GM21447 (cell line): ENCODE results near the gene ACER2.
"Not testable (repeated sequence)": the region's sequence is repeated elsewhere in the genome, so short reads cannot be mapped to it uniquely, and the experiment has no call there.

Experiments
- ATAC-seq: cut with Tn5 transposase; IDR thresholded peaks from one replicate; pipeline ENCODE4 v1.9.1; 2021; ENCODE audit not compliant: unreplicated experiment

Gene ACER2

GRCh38 chr9:19408316-19408692 is 505 bp upstream of the ACER2 start:
- peak; percentile 10 for ATAC-seq

GRCh38 chr9:19409401-19410194 is 789 bp downstream of the ACER2 start:
- peak; percentile 26 for ATAC-seq

GRCh38 chr9:19410195-19410503 is 1.3 kb downstream of the ACER2 start:
- ATAC-seq: no peak

GRCh38 chr9:19410594-19410993 is 1.8 kb downstream of the ACER2 start:
- ATAC-seq: no peak

GRCh38 chr9:19411316-19411715 is 2.5 kb downstream of the ACER2 start:
- ATAC-seq: no peak

- ATAC-seq: not testable (repeated sequence)
Observed at GRCh38 chr9:19413456-19413855, 4.6 kb downstream of the ACER2 start.

GRCh38 chr9:19416143-19416542 is 7.3 kb downstream of the ACER2 start:
- ATAC-seq: no peak

- no peak for ATAC-seq
Observed at GRCh38 chr9:19420877-19421276, 12.1 kb downstream of the ACER2 start.

GRCh38 chr9:19423163-19423562 is 14.4 kb downstream of the ACER2 start:
- ATAC-seq: no peak

- peak; percentile 94 for ATAC-seq
Observed at GRCh38 chr9:19424176-19424779, 15.5 kb downstream of the ACER2 start.

GRCh38 chr9:19429595-19429994 is 20.8 kb downstream of the ACER2 start:
- no peak for ATAC-seq

- no peak for ATAC-seq
Observed at GRCh38 chr9:19430201-19430760, 21.5 kb downstream of the ACER2 start.

GRCh38 chr9:19431361-19432171 is 22.8 kb downstream of the ACER2 start:
- ATAC-seq: no peak

- no peak for ATAC-seq
Observed at GRCh38 chr9:19432473-19432872, 23.7 kb downstream of the ACER2 start.

- not testable (repeated sequence) for ATAC-seq
Observed at GRCh38 chr9:19433729-19434128, 24.9 kb downstream of the ACER2 start.

GRCh38 chr9:19440376-19440775 is 31.6 kb downstream of the ACER2 start:
- ATAC-seq: no peak

- ATAC-seq: peak; percentile 20
Observed at GRCh38 chr9:19440823-19441580, 32.2 kb downstream of the ACER2 start.

GRCh38 chr9:19441730-19442129 is 32.9 kb downstream of the ACER2 start:
- ATAC-seq: peak; percentile 96

- ATAC-seq: peak; percentile 2
Observed at GRCh38 chr9:19442240-19442639, 33.4 kb downstream of the ACER2 start.

- no peak for ATAC-seq
Observed at GRCh38 chr9:19445452-19445851, 36.6 kb downstream of the ACER2 start.

GRCh38 chr9:19446361-19446861 is 37.6 kb downstream of the ACER2 start:
- ATAC-seq: no peak
